ENCODE measurements around the gene DOLPP1. TPM values are rescaled to one million over a fixed set of nuclear protein-coding genes. Genes with fewer than 3 reads are reported as not detected.

The DOLPP1 gene
- total RNA-seq, 1 donor from 2014 or later = 10.4 TPM

GRCh38 chr9:129093602-129094386 is 12.9 kb downstream of the DOLPP1 start:
- DNase-seq (ENCODE audit: low read depth, low spot score) = no peak

GRCh38 chr9:129094387-129095169 is 13.7 kb downstream of the DOLPP1 start:
- no peak for DNase-seq (ENCODE audit: low read depth, low spot score)

DNA sequence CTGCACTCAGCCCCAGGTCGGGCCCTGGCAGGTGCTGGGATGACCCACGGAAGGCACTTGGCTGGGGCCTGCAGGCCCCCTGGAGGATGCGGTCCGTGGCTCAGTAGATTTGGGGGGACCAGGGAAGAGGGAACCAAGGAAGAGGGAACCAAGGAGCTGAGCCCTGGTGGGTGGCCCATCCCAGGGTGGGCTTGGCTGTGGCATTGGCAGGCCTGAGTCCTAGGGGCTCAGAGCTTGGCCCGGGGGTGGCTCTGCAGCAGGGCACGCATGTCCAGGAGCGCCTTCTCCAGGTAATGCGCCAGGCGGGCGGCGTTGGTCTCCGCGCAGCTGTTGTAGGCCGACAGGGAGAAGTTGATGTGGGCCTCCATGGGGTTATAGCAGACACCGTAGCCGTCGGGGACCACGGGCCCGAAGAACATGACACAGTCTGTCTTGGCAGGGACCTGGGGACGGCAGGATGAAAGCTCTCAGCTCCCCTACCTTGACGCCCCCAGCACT is 14.3 kb downstream of the DOLPP1 start:
- DNase-seq (ENCODE audit: low read depth, low spot score) = no peak

DNA sequence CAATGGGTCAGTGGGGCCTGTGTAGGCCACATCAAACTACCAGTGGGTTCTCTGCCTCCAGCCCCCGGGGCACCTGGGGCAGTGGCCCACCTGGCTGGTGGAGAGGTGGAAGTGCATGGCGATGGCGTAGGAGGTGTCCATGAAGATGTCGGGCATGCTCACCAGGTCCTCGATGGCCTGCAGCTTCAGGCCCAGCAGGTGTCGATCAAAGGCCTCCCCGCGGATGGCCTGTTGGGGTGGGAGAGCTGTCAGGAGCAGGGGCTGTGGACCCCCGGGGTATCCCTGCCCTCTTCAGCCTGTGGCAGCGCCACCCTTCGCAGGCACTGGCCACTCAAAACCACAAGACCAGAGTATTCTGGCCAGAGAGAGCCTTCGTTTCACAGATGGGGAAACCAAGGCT is 15.0 kb downstream of the DOLPP1 start:
- DNase-seq (ENCODE audit: low read depth, low spot score) = no peak

- no peak for DNase-seq (ENCODE audit: low read depth, low spot score)
Observed at GRCh38 chr9:129097671-129098306, 16.9 kb downstream of the DOLPP1 start.

GRCh38 chr9:129098328-129098727 is 17.4 kb downstream of the DOLPP1 start:
- DNase-seq (ENCODE audit: low read depth, low spot score) = no peak

GRCh38 chr9:129100383-129101169 is 19.7 kb downstream of the DOLPP1 start:
- DNase-seq (ENCODE audit: low read depth, low spot score) = no peak

DNA sequence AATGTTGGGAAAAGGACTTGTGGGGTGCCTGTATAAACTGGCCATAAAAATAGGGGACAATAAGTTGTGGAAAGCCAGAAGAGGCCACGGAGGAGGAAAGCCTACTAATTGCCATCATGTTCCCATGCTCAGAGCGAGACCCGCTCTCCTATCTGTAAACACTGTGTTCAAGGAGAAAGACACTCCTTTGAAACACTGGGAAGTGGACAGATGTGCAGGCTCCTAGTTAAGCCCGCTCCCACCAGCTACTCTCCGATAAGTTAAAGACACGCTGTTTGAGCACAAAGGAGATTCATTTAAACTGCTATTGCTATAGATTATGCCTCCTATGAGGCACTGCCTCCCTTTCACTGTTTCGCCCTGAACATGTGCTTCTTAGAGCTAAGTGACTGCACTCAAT is 20.4 kb downstream of the DOLPP1 start:
- DNase-seq (ENCODE audit: low read depth, low spot score) = no peak

DNA sequence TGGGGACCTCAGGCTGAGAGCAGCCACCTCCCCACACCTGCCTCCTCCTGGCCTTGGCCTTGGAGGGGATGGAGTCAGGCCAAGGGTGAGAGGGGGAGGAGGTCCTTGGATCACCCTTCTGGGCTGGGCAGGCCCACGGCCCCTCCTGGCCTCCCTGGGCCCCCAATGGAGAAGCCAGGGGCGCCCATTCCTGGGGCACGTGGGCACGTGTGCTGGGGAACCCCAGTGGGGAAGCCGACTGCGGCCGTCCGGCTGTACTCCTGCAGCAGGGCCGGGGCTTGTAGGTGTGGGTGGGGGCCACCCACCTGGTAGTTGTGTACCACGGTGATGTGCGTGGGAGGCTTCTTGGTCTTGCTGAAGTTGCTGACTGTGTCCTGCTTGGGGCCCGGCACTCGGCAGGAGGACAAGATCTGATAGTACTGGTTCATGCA is 21.2 kb downstream of the DOLPP1 start:
- DNase-seq (ENCODE audit: low read depth, low spot score) = no peak

DNA sequence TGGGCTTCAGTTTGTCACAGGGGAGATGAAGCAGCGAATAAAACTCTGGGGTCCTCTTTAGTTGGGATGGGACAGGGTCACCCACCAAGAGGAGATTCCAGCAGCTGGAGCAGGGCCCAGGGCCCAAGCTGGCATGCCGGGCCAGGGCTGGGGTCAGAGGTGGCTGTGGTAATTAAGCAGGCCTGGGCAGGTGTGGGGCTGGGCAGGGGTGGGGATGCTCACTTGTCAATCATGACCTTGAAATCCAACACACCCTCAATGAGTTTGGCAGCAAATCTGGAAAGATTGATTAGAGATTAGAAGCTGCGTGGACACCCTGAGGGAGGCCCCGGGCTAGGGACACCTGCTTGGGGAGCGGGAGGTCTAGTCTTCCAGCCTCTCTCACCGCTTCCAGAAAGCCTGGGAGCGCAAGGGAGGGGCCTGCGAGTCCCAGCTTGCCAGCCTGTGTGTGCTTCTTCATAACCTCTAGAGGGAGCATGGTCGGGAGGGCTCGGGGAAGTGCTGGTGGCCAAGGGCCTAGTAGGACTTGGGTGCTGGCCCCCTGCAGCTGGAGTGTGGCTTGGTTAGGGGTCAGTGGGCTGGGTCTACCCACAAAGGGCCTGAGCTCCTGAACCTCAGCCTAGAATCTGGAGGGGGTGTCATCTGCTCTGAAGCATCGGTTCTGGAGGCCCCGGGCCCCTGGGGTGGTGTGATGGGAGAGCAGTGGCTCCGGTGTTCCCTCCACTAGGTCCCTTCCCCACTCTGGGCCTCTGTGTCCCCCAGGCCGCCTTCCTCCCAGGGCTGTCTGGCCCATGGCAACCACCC is 22.1 kb downstream of the DOLPP1 start:
- DNase-seq (ENCODE audit: low read depth, low spot score) = no peak

GRCh38 chr9:129103595-129103965 is 22.7 kb downstream of the DOLPP1 start:
- DNase-seq (ENCODE audit: low read depth, low spot score) = no peak

- DNase-seq (ENCODE audit: low read depth, low spot score) = no peak
Observed at GRCh38 chr9:129104051-129104450, 23.1 kb downstream of the DOLPP1 start.

GRCh38 chr9:129105857-129106694 is 25.2 kb downstream of the DOLPP1 start:
- no peak for DNase-seq (ENCODE audit: low read depth, low spot score)

GRCh38 chr9:129107651-129108050 is 26.7 kb downstream of the DOLPP1 start:
- no peak for DNase-seq (ENCODE audit: low read depth, low spot score)

- DNase-seq (ENCODE audit: low read depth, low spot score) = no peak
Observed at GRCh38 chr9:129108083-129108804, 27.3 kb downstream of the DOLPP1 start.

DNA sequence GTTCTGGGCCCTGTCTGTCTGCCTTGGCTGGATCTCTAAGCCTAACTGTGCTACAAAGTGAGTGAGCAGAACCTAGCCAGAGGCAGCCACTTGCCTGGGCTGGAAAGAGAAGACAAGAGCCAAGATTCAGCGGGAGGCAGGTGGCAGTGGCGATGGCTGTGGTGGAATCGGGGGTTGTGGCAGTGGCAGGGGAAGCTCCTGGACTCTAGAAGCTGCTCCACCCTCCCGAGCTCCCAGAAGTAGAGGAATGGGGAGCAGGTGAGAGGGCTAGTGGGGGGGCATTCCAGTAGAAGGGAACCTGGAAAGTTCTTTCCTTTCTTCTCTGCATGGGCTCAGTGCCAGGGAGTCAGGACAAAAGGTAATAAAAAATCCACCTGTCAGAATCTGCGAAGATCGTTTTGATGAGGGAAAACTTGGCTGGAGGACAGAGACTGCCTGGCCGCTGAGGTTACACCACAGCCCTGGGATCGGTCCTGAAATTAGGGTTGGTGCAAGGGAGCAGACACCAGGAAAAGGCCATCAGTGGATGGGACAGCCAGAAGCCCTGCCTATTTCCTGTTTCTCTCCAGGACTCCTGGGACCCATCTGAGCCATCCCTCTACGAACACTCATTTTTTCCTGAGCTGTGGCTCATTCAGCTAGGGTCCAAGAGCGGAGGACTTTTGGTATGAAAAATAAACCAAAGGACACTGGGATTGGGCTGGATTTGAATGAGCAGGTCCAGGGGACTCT is 28.1 kb downstream of the DOLPP1 start:
- no peak for DNase-seq (ENCODE audit: low read depth, low spot score)

- DNase-seq (ENCODE audit: low read depth, low spot score) = no peak
Observed at GRCh38 chr9:129109537-129109903, 28.6 kb downstream of the DOLPP1 start.

Measured in pulmonary artery endothelial cell (primary cell).